Loucy (cell line): ENCODE results near the gene AFF3.

Experiments
- H2AFZ ChIP-seq: fragments of 200-600 bp; sonication (generic); 2 replicates; pipeline ENCODE4 v1.6.0; 2016; ENCODE audit warnings: antibody characterized with exemption, mild to moderate bottlenecking, low read length, moderate library complexity
- H3F3A ChIP-seq: fragments of 200-600 bp; 2 replicates; pipeline ENCODE4 v1.6.0; 2016; ENCODE audit warnings: antibody characterized with exemption, low read depth, mild to moderate bottlenecking
- H3K27me3 ChIP-seq: fragments of 200-600 bp; sonication (generic); 2 replicates; pipeline ENCODE4 v1.6.1; 2014; ENCODE audit warnings: low read length, mild to moderate bottlenecking; ENCODE audit not compliant: insufficient read depth, poor library complexity, severe bottlenecking
- H3K36me3 ChIP-seq: fragments of 200-600 bp; sonication (generic); 2 replicates; pipeline ENCODE4 v1.6.1; 2016; ENCODE audit warnings: low read length; ENCODE audit not compliant: insufficient read depth
- H3K4me1 ChIP-seq: fragments of 200-600 bp; sonication (generic); 2 replicates; pipeline ENCODE4 v1.5.1; 2014; ENCODE audit warnings: low read length, mild to moderate bottlenecking; ENCODE audit not compliant: insufficient read depth, poor library complexity, severe bottlenecking
- H3K4me2 ChIP-seq: fragments of 200-600 bp; sonication (generic); 2 replicates; pipeline ENCODE4 v1.6.0; 2014; ENCODE audit warnings: antibody characterized with exemption, low read length, low read depth, mild to moderate bottlenecking; ENCODE audit not compliant: poor library complexity, severe bottlenecking
- H3K4me3 ChIP-seq: fragments of 200-600 bp; sonication (generic); 2 replicates; pipeline ENCODE4 v1.5.1; 2014; ENCODE audit warnings: low read length, mild to moderate bottlenecking, mixed read lengths; ENCODE audit not compliant: poor library complexity, severe bottlenecking
- H3K79me2 ChIP-seq: fragments of 200-600 bp; sonication (generic); 2 replicates; pipeline ENCODE4 v1.6.1; 2014; ENCODE audit warnings: low read length; ENCODE audit not compliant: insufficient read depth
- H3K9ac ChIP-seq: fragments of 200-600 bp; sonication (generic); 2 replicates; pipeline ENCODE4 v1.6.0; 2014; ENCODE audit warnings: mild to moderate bottlenecking, low read depth, low read length, moderate library complexity; ENCODE audit not compliant: poor library complexity, severe bottlenecking
- H3K9me2 ChIP-seq: fragments of 200-600 bp; sonication (generic); replicated peaks from 2 replicates; pipeline ENCODE4 v1.6.1; 2016; ENCODE audit warnings: low read depth, low read length, mixed read lengths
- H3K9me3 ChIP-seq: fragments of 200-600 bp; sonication (generic); 2 replicates; pipeline ENCODE4 v1.6.1; 2014; ENCODE audit warnings: mild to moderate bottlenecking, antibody characterized with exemption, low read length, low read depth; ENCODE audit not compliant: insufficient read depth
- H4K20me1 ChIP-seq: fragments of 200-600 bp; sonication (generic); 2 replicates; pipeline ENCODE4 v1.6.0; 2014; ENCODE audit warnings: antibody characterized with exemption, low read length, mild to moderate bottlenecking; ENCODE audit not compliant: insufficient read depth, poor library complexity, severe bottlenecking
- CTCF ChIP-seq: fragments of 200-600 bp; sonication (generic); conservative IDR thresholded peaks from 2 replicates; pipeline ENCODE4 v1.5.1; 2014; ENCODE audit warnings: mild to moderate bottlenecking, antibody characterized with exemption, low read length
- EZH2phosphoT487 ChIP-seq: fragments of 200-600 bp; IDR thresholded peaks from 2 replicates; pipeline ENCODE4 v1.6.1; 2018; ENCODE audit warnings: antibody characterized with exemption, mild to moderate bottlenecking, moderate library complexity, borderline replicate concordance

The AFF3 gene

GRCh38 chr2:99833586-99834201 lies 308.7 kb downstream of the AFF3 start:
- H3K27me3 ChIP-seq: no peaks in the 10 kb centered on the region
- peak overlapping the region; percentile 3 for H3K4me3 ChIP-seq
- H3K9me2 ChIP-seq: no peaks in the 10 kb centered on the region
- H2AFZ ChIP-seq: no peak overlapping the region
- TF ChIP-seq CTCF (no peak), EZH2phosphoT487 (no peak)
- H3K9me3 ChIP-seq: no peaks in the 10 kb centered on the region
- no peaks in the 10 kb centered on the region for H3K36me3 ChIP-seq
- no peaks in the 10 kb centered on the region for H4K20me1 ChIP-seq
- H3K79me2 ChIP-seq: no peaks in the 10 kb centered on the region
- peaks cover 59% of the 10 kb centered on the region for H3K4me1 ChIP-seq
- no peaks in the 10 kb centered on the region for H3F3A ChIP-seq
- no peak overlapping the region for H3K9ac ChIP-seq
- H3K4me2 ChIP-seq: peak overlapping the region; percentile 53

GRCh38 chr2:99832926-99833325 lies 309.5 kb downstream of the AFF3 start:
- Histone ChIP-seq H2AFZ (no peak overlapping the region), H3K9me2 (no peaks in the 10 kb centered on the region), H3K9me3 (no peaks in the 10 kb centered on the region), H3K27me3 (no peaks in the 10 kb centered on the region), H3K79me2 (no peaks in the 10 kb centered on the region), H3K4me1 (peaks cover 59% of the 10 kb centered on the region), H3K4me2 (no peak overlapping the region), H4K20me1 (no peaks in the 10 kb centered on the region), H3F3A (no peaks in the 10 kb centered on the region), H3K4me3 (no peak overlapping the region), H3K9ac (no peak overlapping the region), H3K36me3 (no peaks in the 10 kb centered on the region)
- TF ChIP-seq EZH2phosphoT487 (no peak), CTCF (no peak)

- Histone ChIP-seq H3K4me1 (peaks cover 58% of the 10 kb centered on the region), H3K9me2 (no peaks in the 10 kb centered on the region), H4K20me1 (no peaks in the 10 kb centered on the region), H3K27me3 (no peaks in the 10 kb centered on the region), H3K4me3 (no peak overlapping the region), H3F3A (no peaks in the 10 kb centered on the region), H2AFZ (no peak overlapping the region), H3K36me3 (no peaks in the 10 kb centered on the region), H3K9me3 (no peaks in the 10 kb centered on the region), H3K4me2 (no peak overlapping the region), H3K9ac (no peak overlapping the region), H3K79me2 (no peaks in the 10 kb centered on the region)
- TF ChIP-seq EZH2phosphoT487 (no peak), CTCF (no peak)
These were observed 310.6 kb downstream of the AFF3 start for GRCh38 chr2:99831772-99832171.
